HCT116 (cell line): ENCODE results near the gene POFUT2. TPM values are rescaled to one million over a fixed set of nuclear protein-coding genes. Genes with fewer than 3 reads are reported as not detected.

Experiments used
- ATAC-seq: fragments of 200-7000 bp; cut with Tn5 transposase; 2 replicates; pipeline ENCODE4 v1.9.1; 2020; ENCODE audit warnings: mild to moderate bottlenecking, moderate library complexity
- BruUV-seq: library from RNA; stranded (reverse); fragments of 400-500 nt; replicated peaks from 2 replicates; lab custom pipeline; 2021; lab: Mats Ljungman, UMichigan
- CTCF ChIA-PET: fragments of 300-600 bp; sonication (Branson Sonifier 250); formaldehyde crosslinking; loops from one replicate; lab custom pipeline; 2021; ENCODE audit warnings: antibody characterized with exemption; lab: Charles Lee
- POLR2A ChIA-PET: fragments of 300-600, 350-600 bp; sonication (Branson Sonifier 250); formaldehyde crosslinking; loops from one replicate; lab custom pipeline; 2021; ENCODE audit warnings: antibody characterized with exemption; lab: Charles Lee
- RAD21 ChIA-PET, 2 experiments: fragments of 300-600 bp; sonication (Branson Sonifier 250); formaldehyde crosslinking; loops; one replicate each; lab custom pipeline; 2023; ENCODE audit warnings: low total read pairs in 2 of 2; ENCODE audit not compliant: uncharacterized antibody in 2 of 2, unreplicated experiment in 2 of 2, low non-redundant PET in 1 of 2; lab: Charles Lee
- DNase-seq: peaks from one replicate; pipeline ENCODE4 v3.0.0-alpha.2; 2010; ENCODE audit warnings: low read depth, low spot score
- H2AFZ ChIP-seq: fragments of 200-600 bp; shearing (Covaris generic), sonication (generic); 2 replicates; pipeline ENCODE4 v1.6.1; 2017; ENCODE audit warnings: low read depth, mixed run types, mixed read lengths, antibody characterized with exemption, low read length; ENCODE audit not compliant: poor library complexity, severe bottlenecking
- H3K27ac ChIP-seq: 2 replicates; pipeline ENCODE4 v1.5.1; 2012; ENCODE audit warnings: low read depth, low read length
- H3K27me3 ChIP-seq: fragments of 200-600 bp; sonication (generic); 2 replicates; pipeline ENCODE4 v1.6.1; 2016; ENCODE audit warnings: mixed run types, low read length, mixed read lengths; ENCODE audit not compliant: insufficient read depth
- H3K36me3 ChIP-seq, 2 experiments: fragments of 200-500 bp in 1 of 2; fragments of 200-600 bp in 1 of 2; sonication (Bioruptor generic) in 1 of 2; sonication (generic) in 1 of 2; 2 replicates each; pipeline versions ENCODE4 v1.5.1 to v1.6.1; 2014 to 2016; ENCODE audit warnings: low read length in 2 of 2, inconsistent platforms in 1 of 2, mixed read lengths in 1 of 2, mixed run types in 1 of 2; ENCODE audit not compliant: insufficient read depth in 2 of 2, control insufficient read depth in 1 of 2
- H3K4me1 ChIP-seq, 2 experiments: fragments of 200-600 bp in 1 of 2; sonication (generic) in 1 of 2; 2 replicates each; pipeline versions ENCODE4 v1.5.1 to v1.6.1; 2012 to 2017; ENCODE audit warnings: low read length in 2 of 2, inconsistent platforms in 1 of 2, mild to moderate bottlenecking in 1 of 2, mixed read lengths in 1 of 2, mixed run types in 1 of 2, moderate library complexity in 1 of 2; ENCODE audit not compliant: insufficient read depth in 2 of 2, control insufficient read depth in 1 of 2
- H3K4me2 ChIP-seq: fragments of 200-600 bp; sonication (generic); 2 replicates; pipeline ENCODE4 v1.6.1; 2017; ENCODE audit warnings: mixed run types, low read length, mixed read lengths
- H3K4me3 ChIP-seq, 2 experiments: fragments of 200-600 bp in 1 of 2; sonication (generic) in 1 of 2; replicated peaks in 1 of 2; 2 replicates each; pipeline ENCODE4 v1.5.1; 2011 to 2016; ENCODE audit warnings: low read length in 2 of 2, control low read depth in 1 of 2, low read depth in 1 of 2, mild to moderate bottlenecking in 1 of 2, mixed read lengths in 1 of 2, mixed run types in 1 of 2
- H3K79me2 ChIP-seq: fragments of 200-600 bp; sonication (generic); 2 replicates; pipeline ENCODE4 v1.6.1; 2017; ENCODE audit warnings: mild to moderate bottlenecking, mixed run types, low read length, moderate library complexity, mixed read lengths; ENCODE audit not compliant: insufficient read depth
- H3K9ac ChIP-seq: fragments of 200-600 bp; sonication (generic); 2 replicates; pipeline ENCODE4 v1.6.1; 2016; ENCODE audit warnings: low read length, mixed read lengths
- H3K9me2 ChIP-seq: fragments of 200-600 bp; sonication (generic), shearing (Covaris generic); 2 replicates; pipeline ENCODE4 v1.6.1; 2017; ENCODE audit warnings: mixed run types, mild to moderate bottlenecking, moderate library complexity; ENCODE audit not compliant: insufficient read depth
- H3K9me3 ChIP-seq, 2 experiments: fragments of 200-500 bp in 1 of 2; fragments of 200-600 bp in 1 of 2; sonication (Bioruptor generic) in 1 of 2; sonication (generic) in 1 of 2; 2 replicates each; pipeline ENCODE4 v1.6.1; 2014 to 2017; ENCODE audit warnings: low read length in 2 of 2, mixed read lengths in 2 of 2, inconsistent platforms in 1 of 2, low read depth in 1 of 2, mild to moderate bottlenecking in 1 of 2, mixed run types in 1 of 2, moderate library complexity in 1 of 2; ENCODE audit not compliant: control insufficient read depth in 1 of 2, insufficient read depth in 1 of 2
- H4K20me1 ChIP-seq: fragments of 200-600 bp; sonication (generic), shearing (Covaris generic); 2 replicates; pipeline ENCODE4 v1.6.1; 2017; ENCODE audit warnings: mixed run types, mild to moderate bottlenecking, moderate library complexity; ENCODE audit not compliant: insufficient read depth
- CBX3 ChIP-seq: IDR thresholded peaks from 2 replicates; pipeline ENCODE4 v1.6.1; 2012; ENCODE audit warnings: low read depth
- EGR1 ChIP-seq: IDR thresholded peaks from 2 replicates; pipeline ENCODE4 v1.6.1; 2012; ENCODE audit warnings: low read depth
- EZH2 ChIP-seq: fragments of 200-600 bp; sonication (generic); IDR thresholded peaks from 2 replicates; pipeline ENCODE4 v1.6.1; 2017; ENCODE audit warnings: antibody characterized with exemption, mixed run types
- EZH2phosphoT487 ChIP-seq: fragments of 200-600 bp; IDR thresholded peaks from 2 replicates; pipeline ENCODE4 v1.6.1; 2018; ENCODE audit warnings: antibody characterized with exemption, borderline replicate concordance
- FOSL1 ChIP-seq: IDR thresholded peaks from 2 replicates; pipeline ENCODE4 v1.6.1; 2012; ENCODE audit warnings: low read depth
- JUND ChIP-seq: IDR thresholded peaks from 2 replicates; pipeline ENCODE4 v1.6.1; 2012
- POLR2A ChIP-seq: IDR thresholded peaks from 2 replicates; pipeline ENCODE4 v1.7.0; 2011; ENCODE audit warnings: borderline replicate concordance; ENCODE audit not compliant: insufficient read depth, insufficient read length; ENCODE audit errors: extremely low read depth
- RAD21 ChIP-seq: IDR thresholded peaks from 2 replicates; pipeline ENCODE4 v1.6.1; 2012; ENCODE audit warnings: low read depth, mild to moderate bottlenecking
- SP1 ChIP-seq: IDR thresholded peaks from 2 replicates; pipeline ENCODE4 v1.6.1; 2012; ENCODE audit warnings: low read depth
- SRF ChIP-seq: IDR thresholded peaks from 2 replicates; pipeline ENCODE4 v1.6.1; 2012; ENCODE audit warnings: low read depth
- TCF7L2 ChIP-seq: IDR thresholded peaks from 2 replicates; pipeline ENCODE4 v1.7.0; 2011; ENCODE audit warnings: borderline replicate concordance, inconsistent platforms; ENCODE audit not compliant: insufficient read depth, insufficient read length; ENCODE audit errors: extremely low read depth
- YY1 ChIP-seq: IDR thresholded peaks from 2 replicates; pipeline ENCODE4 v1.6.1; 2011; ENCODE audit warnings: low read length, low read depth, moderate library complexity, mild to moderate bottlenecking; ENCODE audit not compliant: insufficient replicate concordance; ENCODE audit errors: extremely low read depth
- ZBTB33 ChIP-seq: IDR thresholded peaks from 2 replicates; pipeline ENCODE4 v1.6.1; 2011; ENCODE audit warnings: mild to moderate bottlenecking, low read length, moderate library complexity; ENCODE audit not compliant: insufficient replicate concordance; ENCODE audit errors: extremely low read depth
- ZFX ChIP-seq: fragments of 450-650 bp; IDR thresholded peaks from 2 replicates; pipeline ENCODE4 v1.6.1; 2017
- intact Hi-C: fragments of 100-400 bp; cut with micrococcal nuclease; formaldehyde crosslinking; loops from 2 replicates; pipeline ENCODE4 v1.10.0; 2022
- total RNA-seq: library from RNA; stranded (reverse); gene quantifications from one replicate; pipeline ENCODE4 v1.2.1, GENCODE V29; 2021; ENCODE audit not compliant: unreplicated experiment
- TF ChIP-seq, protein P1 (sequence below): IDR thresholded peaks from 2 replicates; pipeline ENCODE4 v1.6.1; 2012
- TF ChIP-seq, protein P2 (sequence below): IDR thresholded peaks from 2 replicates; pipeline ENCODE4 v1.6.1; 2012; ENCODE audit warnings: low read depth
- TF ChIP-seq, protein P3 (sequence below): IDR thresholded peaks from 2 replicates; pipeline ENCODE4 v1.6.1; 2012

The POFUT2 gene
- total RNA-seq, 1 experiment from 2014 or later, result 20.5 TPM

GRCh38 chr21:45227735-45228134 lies 60.0 kb downstream of the POFUT2 start:
- Histone ChIP-seq H2AFZ (no peak overlapping the region), H3K27me3 (no peaks in the 10 kb centered on the region), H3K4me2 (peak overlapping the region; percentile 47), H3K4me1 (peaks cover 27% of the 10 kb centered on the region in 2 experiments), H3K9me2 (no peaks in the 10 kb centered on the region), H3K36me3 (no peaks in the 10 kb centered on the region), H3K79me2 (no peaks in the 10 kb centered on the region), H3K4me3 (no peak overlapping the region), H4K20me1 (no peaks in the 10 kb centered on the region), H3K9me3 (no peaks in the 10 kb centered on the region), H3K9ac (no peak overlapping the region), H3K27ac (no peak overlapping the region)
- ATAC-seq (peak; percentile 47), DNase-seq (no peak)
- ChIA-PET CTCF (interaction anchor here (1.3 kb wide), 1 partner anchor 88 kb away, joined by 5 read pairs; no protein-coding TSS in a partner anchor), POLR2A (no interaction called here), RAD21 (no interaction called here)
- intact Hi-C loops, result no loop called here
- BruUV-seq, result no TSS peak
- TF ChIP-seq YY1 (no peak), TCF7L2 (no peak), SRF (no peak), SP1 (no peak), EGR1 (no peak), FOSL1 (no peak), ZBTB33 (no peak), CBX3 (no peak), EZH2 (no peak), ZFX (no peak), JUND (no peak), EZH2phosphoT487 (no peak), POLR2A (no peak), RAD21 (no peak)
- TF ChIP-seq, protein P1, sequence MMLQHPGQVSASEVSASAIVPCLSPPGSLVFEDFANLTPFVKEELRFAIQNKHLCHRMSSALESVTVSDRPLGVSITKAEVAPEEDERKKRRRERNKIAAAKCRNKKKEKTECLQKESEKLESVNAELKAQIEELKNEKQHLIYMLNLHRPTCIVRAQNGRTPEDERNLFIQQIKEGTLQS, result no peak
- TF ChIP-seq, protein P2, sequence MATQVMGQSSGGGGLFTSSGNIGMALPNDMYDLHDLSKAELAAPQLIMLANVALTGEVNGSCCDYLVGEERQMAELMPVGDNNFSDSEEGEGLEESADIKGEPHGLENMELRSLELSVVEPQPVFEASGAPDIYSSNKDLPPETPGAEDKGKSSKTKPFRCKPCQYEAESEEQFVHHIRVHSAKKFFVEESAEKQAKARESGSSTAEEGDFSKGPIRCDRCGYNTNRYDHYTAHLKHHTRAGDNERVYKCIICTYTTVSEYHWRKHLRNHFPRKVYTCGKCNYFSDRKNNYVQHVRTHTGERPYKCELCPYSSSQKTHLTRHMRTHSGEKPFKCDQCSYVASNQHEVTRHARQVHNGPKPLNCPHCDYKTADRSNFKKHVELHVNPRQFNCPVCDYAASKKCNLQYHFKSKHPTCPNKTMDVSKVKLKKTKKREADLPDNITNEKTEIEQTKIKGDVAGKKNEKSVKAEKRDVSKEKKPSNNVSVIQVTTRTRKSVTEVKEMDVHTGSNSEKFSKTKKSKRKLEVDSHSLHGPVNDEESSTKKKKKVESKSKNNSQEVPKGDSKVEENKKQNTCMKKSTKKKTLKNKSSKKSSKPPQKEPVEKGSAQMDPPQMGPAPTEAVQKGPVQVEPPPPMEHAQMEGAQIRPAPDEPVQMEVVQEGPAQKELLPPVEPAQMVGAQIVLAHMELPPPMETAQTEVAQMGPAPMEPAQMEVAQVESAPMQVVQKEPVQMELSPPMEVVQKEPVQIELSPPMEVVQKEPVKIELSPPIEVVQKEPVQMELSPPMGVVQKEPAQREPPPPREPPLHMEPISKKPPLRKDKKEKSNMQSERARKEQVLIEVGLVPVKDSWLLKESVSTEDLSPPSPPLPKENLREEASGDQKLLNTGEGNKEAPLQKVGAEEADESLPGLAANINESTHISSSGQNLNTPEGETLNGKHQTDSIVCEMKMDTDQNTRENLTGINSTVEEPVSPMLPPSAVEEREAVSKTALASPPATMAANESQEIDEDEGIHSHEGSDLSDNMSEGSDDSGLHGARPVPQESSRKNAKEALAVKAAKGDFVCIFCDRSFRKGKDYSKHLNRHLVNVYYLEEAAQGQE, result no peak
- TF ChIP-seq, protein P3, sequence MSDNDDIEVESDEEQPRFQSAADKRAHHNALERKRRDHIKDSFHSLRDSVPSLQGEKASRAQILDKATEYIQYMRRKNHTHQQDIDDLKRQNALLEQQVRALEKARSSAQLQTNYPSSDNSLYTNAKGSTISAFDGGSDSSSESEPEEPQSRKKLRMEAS, result no peak
